ENCODE results near the gene MYRIP.
"Not testable (repeated sequence)": the region's sequence is repeated elsewhere in the genome, so short reads cannot be mapped to it uniquely, and the experiment has no call there.

MYRIP gene

DNA sequence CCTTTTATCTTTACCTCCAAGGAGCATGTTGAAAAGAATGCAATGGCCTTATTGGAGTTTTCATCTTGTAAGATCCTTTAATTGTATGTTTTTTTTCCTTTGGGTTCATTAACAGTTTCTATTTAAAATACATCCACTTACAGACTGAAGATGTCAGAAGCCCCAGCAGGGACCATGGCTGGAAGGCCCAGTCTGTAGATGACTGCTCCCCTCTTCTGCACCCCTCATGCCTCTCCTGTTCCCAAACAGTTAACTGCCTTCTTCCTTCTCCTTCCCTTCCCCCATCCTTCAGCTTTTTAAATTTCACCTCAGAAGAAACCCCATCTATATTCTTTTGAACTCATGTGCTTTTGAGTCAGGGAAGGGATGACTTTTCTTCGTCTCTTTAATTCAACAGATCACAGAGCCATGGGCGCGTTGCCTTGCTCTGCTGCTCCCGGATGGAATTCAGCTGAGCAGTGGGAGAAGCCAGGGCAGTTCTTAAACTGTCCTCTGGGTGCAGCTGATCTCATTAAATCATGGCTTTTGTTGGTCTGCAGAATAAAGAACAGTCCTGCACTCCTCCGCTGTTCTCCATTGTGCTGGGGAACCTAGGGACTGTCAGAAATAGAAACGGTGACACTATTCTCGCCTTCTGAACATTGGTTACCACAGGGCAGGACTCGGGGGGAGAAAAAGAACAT, 428.6 kb downstream of the MYRIP start:
- DNase-seq (ENCODE audit: low spot score) = no peak

DNA sequence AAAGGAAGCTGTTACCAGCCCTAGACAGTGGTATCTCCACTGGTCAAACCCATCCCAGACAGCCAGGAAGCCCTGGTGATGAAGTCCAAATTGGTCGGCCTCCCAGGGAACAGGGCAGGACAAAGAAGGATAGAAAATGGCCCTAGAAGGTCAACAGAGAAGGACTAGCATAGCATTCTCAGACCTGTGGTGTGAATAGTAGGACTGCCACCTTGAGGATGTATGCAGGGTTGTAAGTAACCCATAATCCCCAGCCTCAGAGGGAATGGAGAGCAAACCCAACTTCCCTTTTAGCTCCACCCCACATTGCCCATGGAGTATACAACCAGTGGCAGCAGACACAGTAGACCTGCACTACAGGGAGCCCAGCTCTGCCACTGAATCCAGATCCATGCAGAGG, 431.5 kb downstream of the MYRIP start:
- no peak for DNase-seq (ENCODE audit: low spot score)

DNA sequence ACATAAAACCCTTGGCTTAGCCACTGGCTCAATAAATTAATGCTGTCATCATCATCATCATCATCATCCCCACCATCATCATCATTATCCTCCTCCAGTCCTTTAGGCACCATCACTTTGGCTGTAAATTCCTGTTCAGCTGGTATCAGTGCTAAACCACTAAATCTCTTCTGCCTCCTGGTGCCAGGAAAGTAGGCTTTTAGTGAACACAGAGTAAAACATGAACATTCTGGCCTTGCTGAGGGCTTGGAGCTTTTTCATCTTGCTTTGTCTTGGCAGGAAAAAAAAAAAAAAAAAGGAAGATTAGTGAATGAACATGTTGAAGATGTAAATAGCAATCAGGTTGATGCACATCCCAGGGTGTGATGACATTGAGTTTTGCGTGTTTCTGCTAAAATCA, 432.8 kb downstream of the MYRIP start:
- no peak for DNase-seq (ENCODE audit: low spot score)

GRCh38 chr3:40242638-40243037, 433.2 kb downstream of the MYRIP start:
- DNase-seq (ENCODE audit: low spot score) = no peak

GRCh38 chr3:40243056-40243455, 433.6 kb downstream of the MYRIP start:
- DNase-seq (ENCODE audit: low spot score) = no peak

DNA sequence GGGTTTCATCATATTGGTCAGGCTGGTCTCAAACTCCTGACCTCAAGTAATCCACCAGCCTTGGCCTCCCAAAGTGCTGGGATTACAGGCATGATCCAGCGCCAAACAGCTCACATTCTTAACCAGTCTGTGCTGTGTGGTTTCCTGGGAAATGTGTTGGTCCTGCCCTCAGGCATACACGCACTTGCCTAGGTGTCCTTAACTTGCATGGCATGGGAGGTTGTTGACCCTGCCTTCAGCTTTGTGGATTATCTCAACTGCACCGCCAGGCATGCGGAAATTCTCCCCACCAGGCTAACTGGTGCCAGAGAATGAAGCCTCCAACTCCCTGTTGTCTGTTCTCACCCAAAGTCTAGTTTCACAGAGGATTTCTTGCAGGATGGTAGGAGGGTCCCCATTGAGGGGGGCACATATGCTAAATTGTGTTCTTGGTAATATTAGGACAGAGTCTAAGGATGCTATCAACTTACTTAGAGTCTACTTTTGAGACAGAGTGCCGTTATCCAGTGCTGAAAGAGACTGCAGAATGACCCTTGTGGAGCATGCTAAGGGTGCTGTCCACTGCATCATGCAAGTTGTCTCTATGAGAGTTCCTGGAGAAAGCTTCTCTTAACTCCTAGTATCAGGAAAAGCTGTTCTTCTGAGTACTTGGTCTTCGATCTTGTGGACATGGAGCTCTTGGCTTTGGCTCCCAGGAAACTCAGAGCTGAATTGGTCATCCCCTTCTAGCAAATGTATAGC, 438.5 kb downstream of the MYRIP start:
- no peak for DNase-seq (ENCODE audit: low spot score)

- no peak for DNase-seq (ENCODE audit: low spot score)
Measured at GRCh38 chr3:40248591-40248990, 439.2 kb downstream of the MYRIP start.

- no peak for DNase-seq (ENCODE audit: low spot score)
Measured at GRCh38 chr3:40249168-40249567, 439.8 kb downstream of the MYRIP start.

DNA sequence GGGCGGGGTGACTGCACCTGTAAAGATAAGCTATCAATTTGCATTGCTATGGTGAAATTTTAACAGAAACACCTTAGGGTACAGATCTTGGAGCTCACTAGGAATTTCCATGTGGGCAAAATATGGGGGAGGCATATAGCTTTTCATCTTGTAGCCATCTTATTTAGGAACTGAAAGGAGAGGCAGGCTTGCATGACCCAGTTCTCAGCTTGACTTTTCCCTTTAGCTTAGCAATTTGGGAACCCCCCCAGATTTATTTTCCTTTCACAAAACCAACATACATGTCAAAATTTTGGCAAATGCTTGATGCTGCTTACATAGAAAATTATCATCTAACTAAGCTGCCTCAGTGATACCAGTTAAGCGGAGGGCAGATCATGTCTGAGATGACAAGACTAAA, 445.1 kb downstream of the MYRIP start:
- no peak for DNase-seq (ENCODE audit: low spot score)

- DNase-seq (ENCODE audit: low spot score) = no peak
Measured at GRCh38 chr3:40254891-40255290, 445.5 kb downstream of the MYRIP start.

GRCh38 chr3:40255532-40255931, 446.1 kb downstream of the MYRIP start:
- DNase-seq (ENCODE audit: low spot score) = no peak

GRCh38 chr3:40258064-40258463, 448.7 kb downstream of the MYRIP start:
- no peak for DNase-seq (ENCODE audit: low spot score)

- DNase-seq (ENCODE audit: low spot score) = no peak
Measured at GRCh38 chr3:40258555-40258954, 449.1 kb downstream of the MYRIP start.

GRCh38 chr3:40262331-40262730, 452.9 kb downstream of the MYRIP start:
- no peak for DNase-seq (ENCODE audit: low spot score)

DNA sequence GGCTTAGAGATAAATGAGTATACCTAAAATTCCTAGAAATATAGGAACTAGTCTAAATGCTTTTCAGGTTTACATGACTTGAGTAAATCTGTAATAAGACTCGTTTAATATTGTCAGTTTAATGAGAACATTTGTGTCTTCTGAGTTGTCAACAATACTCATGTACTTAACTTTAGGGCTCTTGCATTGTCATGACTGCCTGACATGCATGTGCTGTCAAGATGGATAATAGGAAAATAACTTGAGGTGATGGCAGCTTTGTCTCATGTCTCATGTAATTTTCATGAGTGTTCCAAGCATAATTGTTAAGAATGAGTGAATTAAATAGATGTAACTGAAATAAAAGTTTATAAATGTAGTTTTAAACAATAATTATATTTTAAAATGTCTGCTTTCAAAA, 455.0 kb downstream of the MYRIP start:
- no peak for DNase-seq (ENCODE audit: low spot score)

GRCh38 chr3:40265181-40265580, 455.8 kb downstream of the MYRIP start:
- no peak for DNase-seq (ENCODE audit: low spot score)

- no peak for DNase-seq (ENCODE audit: low spot score)
Measured at GRCh38 chr3:40267937-40268724, 458.7 kb downstream of the MYRIP start.

- DNase-seq (ENCODE audit: low spot score) = no peak
Measured at GRCh38 chr3:40268802-40269524, 459.6 kb downstream of the MYRIP start.

- no peak for DNase-seq (ENCODE audit: low spot score)
Measured at GRCh38 chr3:40278791-40279190, 469.4 kb downstream of the MYRIP start.

DNA sequence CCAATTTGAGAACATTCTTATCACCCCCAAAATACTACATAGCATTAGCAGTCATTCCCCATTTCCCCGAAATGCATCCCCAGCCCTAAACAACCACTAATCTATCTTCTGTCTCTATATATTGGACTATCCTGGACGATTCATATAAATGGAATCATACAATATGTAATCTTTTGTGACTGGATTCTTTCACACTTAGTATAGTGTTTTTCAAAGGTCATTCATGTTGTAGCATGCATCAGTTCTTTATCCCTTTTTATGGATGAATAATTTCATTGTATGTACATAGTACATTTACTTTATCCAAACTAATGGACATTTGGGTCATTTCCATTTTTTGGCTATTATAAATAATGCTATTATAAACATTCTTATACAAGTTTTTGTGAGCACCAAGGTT, 472.6 kb downstream of the MYRIP start:
- no peak for DNase-seq (ENCODE audit: low spot score)

GRCh38 chr3:40283057-40283456, 473.6 kb downstream of the MYRIP start:
- not testable (repeated sequence) for DNase-seq (ENCODE audit: low spot score)

- no peak for DNase-seq (ENCODE audit: low spot score)
Measured at GRCh38 chr3:40287248-40287647, 477.8 kb downstream of the MYRIP start.
